ENCODE data around the gene SLC2A11.

- no peak for TF ChIP-seq CTCF (IDR thresholded peaks at IDR 0.05)
- TF ChIP-seq POLR2A (IDR thresholded peaks at IDR 0.05): no peak
Measured at GRCh38 chr22:23911318-23911980, 53.8 kb downstream of the SLC2A11 start.
